K562 (cell line): ENCODE results near the gene TOMT. TPM values are rescaled to one million over a fixed set of nuclear protein-coding genes. Genes with fewer than 3 reads are reported as not detected.

ENCODE experiments used
- CREB1 ChIP-seq, 2 experiments: sonication (generic) in 1 of 2; formaldehyde crosslinking in 1 of 2; IDR thresholded peaks; 2 replicates each; pipeline versions ENCODE4 v1.6.1 to v1.8.0; 2012 to 2022; ENCODE audit warnings: inconsistent platforms in 1 of 2, mild to moderate bottlenecking in 1 of 2, missing genetic modification reagents in 1 of 2, moderate library complexity in 1 of 2
- DACH1 ChIP-seq: fragments of 450-650 bp; IDR thresholded peaks from 2 replicates; pipeline ENCODE4 v1.6.1; 2018; ENCODE audit not compliant: partially characterized antibody
- GTF2E2 ChIP-seq: fragments of 200-800 bp; sonication (Bioruptor generic); IDR thresholded peaks from 2 replicates; pipeline ENCODE4 v1.6.1; 2016; ENCODE audit warnings: missing genetic modification characterization, missing compliant biosample characterization
- KDM5B ChIP-seq: fragments of 200-600 bp; sonication (generic); IDR thresholded peaks from 2 replicates; pipeline ENCODE4 v1.6.1; 2012; ENCODE audit warnings: low read depth, mild to moderate bottlenecking, moderate library complexity, low read length, control low read depth, inconsistent platforms; ENCODE audit not compliant: insufficient replicate concordance
- L3MBTL2 ChIP-seq: fragments of 450-650 bp; IDR thresholded peaks from 2 replicates; pipeline ENCODE4 v1.6.1; 2016; ENCODE audit warnings: mild to moderate bottlenecking, moderate library complexity
- RAD21 ChIP-seq, 2 experiments: fragments of 250-450 bp in 1 of 2; fragments of 450-650 bp in 1 of 2; sonication (Bioruptor Pico) in 1 of 2; formaldehyde crosslinking in 1 of 2; IDR thresholded peaks in 1 of 2; conservative IDR thresholded peaks in 1 of 2; 2 replicates each; pipeline versions ENCODE4 v1.4.0 to v1.8.0; 2020 to 2022; ENCODE audit warnings: mild to moderate bottlenecking in 2 of 2, moderate library complexity in 1 of 2
- RBBP5 ChIP-seq: fragments of 200-600 bp; sonication (generic); IDR thresholded peaks from 2 replicates; pipeline ENCODE4 v1.6.1; 2012; ENCODE audit warnings: borderline replicate concordance, mild to moderate bottlenecking, low read length, control low read depth, inconsistent platforms; ENCODE audit not compliant: insufficient read depth, poor library complexity, severe bottlenecking
- RBM17 ChIP-seq: fragments of 200-400 bp; formaldehyde crosslinking; IDR thresholded peaks from 2 replicates; pipeline ENCODE4 v1.6.1; 2017; ENCODE audit warnings: low read depth, mild to moderate bottlenecking, low read length, borderline replicate concordance
- RBM22 ChIP-seq: fragments of 200-400 bp; formaldehyde crosslinking; IDR thresholded peaks from 2 replicates; pipeline ENCODE4 v1.6.1; 2018; ENCODE audit warnings: low read length, low read depth; ENCODE audit not compliant: poor library complexity, severe bottlenecking
- ZNF143 ChIP-seq: sonication (generic); formaldehyde crosslinking; IDR thresholded peaks from 2 replicates; pipeline ENCODE4 v1.9.0; 2022; ENCODE audit warnings: mild to moderate bottlenecking, missing genetic modification reagents
- ZNF766 ChIP-seq: fragments of 200-800 bp; sonication (Bioruptor generic); conservative IDR thresholded peaks from 2 replicates; pipeline ENCODE4 v1.6.1; 2016; ENCODE audit warnings: missing genetic modification characterization, missing compliant biosample characterization
- polyA plus RNA-seq, 8 experiments: library from polyadenylated mRNA; depleted of rRNA in 4 of 8; stranded (reverse) in 5 of 8; unstranded in 3 of 8; fragments of >200 nt; fragmentation: Nextera tagmentation in 2 of 8; fragmentation: Illumina TruSeq in 1 of 8; extraction: Ambion mirVana in 2 of 8; extraction: Trizol in 1 of 8; gene quantifications; 2 replicates each; pipeline versions ENCODE4 v1.2.1 to v1.2.3, GENCODE V29; 2011 to 2014; ENCODE audit warnings: inconsistent platforms in 1 of 8, missing spikeins in 1 of 8
- total RNA-seq, 7 experiments: library from RNA; depleted of rRNA in 6 of 7; stranded (reverse); fragments of >200 nt in 6 of 7; fragmentation: Illumina TruSeq in 2 of 7; extraction: Trizol in 2 of 7; gene quantifications; 2 replicates each; pipeline versions ENCODE4 v1.2.1 to v1.2.3, GENCODE V29; 2011 to 2021; ENCODE audit warnings: low replicate concordance in 1 of 7
- TF ChIP-seq, protein P1 (sequence below): fragments of 450-650 bp; IDR thresholded peaks from 2 replicates; pipeline ENCODE4 v1.6.1; 2016; ENCODE audit warnings: low read depth
- TF ChIP-seq, protein P2 (sequence below), 2 experiments: fragments of 250-450 bp in 1 of 2; fragments of 450-650 bp in 1 of 2; sonication (Bioruptor Pico) in 1 of 2; IDR thresholded peaks; 2 replicates each; pipeline versions ENCODE4 v1.6.1 to v1.8.0; 2016 to 2021; ENCODE audit warnings: mild to moderate bottlenecking in 2 of 2, moderate library complexity in 2 of 2, missing compliant biosample characterization in 1 of 2, missing genetic modification characterization in 1 of 2
- TF ChIP-seq, protein P3 (sequence below), 2 experiments: fragments of 200-800 bp in 1 of 2; sonication (Bioruptor generic) in 1 of 2; sonication (generic) in 1 of 2; formaldehyde crosslinking in 1 of 2; IDR thresholded peaks in 1 of 2; conservative IDR thresholded peaks in 1 of 2; 2 replicates each; pipeline versions ENCODE4 v1.5.0 to v1.6.1; 2016 to 2020; ENCODE audit warnings: missing compliant biosample characterization in 1 of 2, missing genetic modification characterization in 1 of 2, missing genetic modification reagents in 1 of 2

The TOMT gene
- total and polyA plus RNA-seq, 9 of the 15 experiments (the other 6 are each of a cell fraction or from before 2014, with no cell fraction given) = not detected

DNA sequence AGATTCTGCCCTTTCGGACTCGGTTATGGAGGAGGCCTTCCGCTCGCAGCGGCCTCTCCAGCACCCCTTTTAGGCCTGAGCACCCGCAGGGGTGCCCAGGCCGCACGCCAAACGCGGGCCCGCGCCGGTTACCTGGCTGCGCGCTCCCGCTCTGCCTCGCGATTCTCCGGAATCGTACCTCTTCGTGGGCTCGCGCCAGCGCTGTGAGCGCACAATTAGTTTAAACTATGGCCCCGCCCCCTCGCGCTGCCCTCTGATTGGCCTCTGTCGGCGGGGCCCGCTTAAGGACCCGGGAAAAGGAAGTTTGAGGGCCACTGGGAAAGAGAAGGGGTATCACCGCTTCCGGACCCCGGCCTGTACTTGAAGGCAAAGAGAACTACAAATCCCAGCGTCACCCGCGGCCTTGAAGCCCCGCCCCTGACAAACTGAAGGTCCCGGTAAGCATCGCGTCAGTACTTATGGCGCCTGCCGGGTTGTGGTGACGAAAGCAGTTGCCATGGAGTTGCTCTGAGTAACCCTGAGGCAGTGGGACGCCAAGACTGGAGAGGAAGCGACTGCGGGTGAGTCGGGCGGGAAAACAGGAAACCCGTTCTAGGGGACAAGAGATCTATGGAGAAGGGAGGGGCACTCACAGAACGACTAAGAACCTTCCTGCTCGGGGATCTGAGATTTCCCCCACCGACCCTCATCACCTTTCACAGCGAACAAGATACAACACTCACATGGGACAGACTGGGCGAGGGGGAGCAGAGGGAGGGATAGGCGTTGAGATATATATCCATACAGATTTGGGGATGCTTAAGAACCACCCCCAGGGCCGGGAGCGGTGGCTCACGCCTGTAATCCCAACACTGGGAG lies 25.2 kb upstream of the TOMT start, which contains the start of the genes LRRC51 and NUMA1 (continued):
- TF ChIP-seq RBM22 (peak; percentile 93), RAD21 (CRISPR knock-in tag; conservative IDR thresholded peaks at IDR 0.05 in 1 of 2, IDR thresholded peaks at IDR 0.05 in 1 of 2) (0 out of 4 replicates have a peak, but pooled peaks of 1 of the 2 experiments have one; percentile 7), DACH1 (no peak), GTF2E2 (tag) (0 out of 2 replicates have a peak, but pooled peaks have one; percentile 4), L3MBTL2 (peak; percentile 55), RBBP5 (peak; percentile 57), RBM17 (no peak), CREB1 (IDR thresholded peaks at IDR 0.05) (peak; percentile 96), CREB1 (CRISPR knock-in tag; IDR thresholded peaks at IDR 0.05) (peak; percentile 96), ZNF766 (CRISPR knock-in tag) (peak; percentile 59; the same call in 1 of the 2 replicates), KDM5B (peak; percentile 63), ZNF143 (CRISPR knock-in tag) (peak; percentile 93)
- TF ChIP-seq, protein P1, sequence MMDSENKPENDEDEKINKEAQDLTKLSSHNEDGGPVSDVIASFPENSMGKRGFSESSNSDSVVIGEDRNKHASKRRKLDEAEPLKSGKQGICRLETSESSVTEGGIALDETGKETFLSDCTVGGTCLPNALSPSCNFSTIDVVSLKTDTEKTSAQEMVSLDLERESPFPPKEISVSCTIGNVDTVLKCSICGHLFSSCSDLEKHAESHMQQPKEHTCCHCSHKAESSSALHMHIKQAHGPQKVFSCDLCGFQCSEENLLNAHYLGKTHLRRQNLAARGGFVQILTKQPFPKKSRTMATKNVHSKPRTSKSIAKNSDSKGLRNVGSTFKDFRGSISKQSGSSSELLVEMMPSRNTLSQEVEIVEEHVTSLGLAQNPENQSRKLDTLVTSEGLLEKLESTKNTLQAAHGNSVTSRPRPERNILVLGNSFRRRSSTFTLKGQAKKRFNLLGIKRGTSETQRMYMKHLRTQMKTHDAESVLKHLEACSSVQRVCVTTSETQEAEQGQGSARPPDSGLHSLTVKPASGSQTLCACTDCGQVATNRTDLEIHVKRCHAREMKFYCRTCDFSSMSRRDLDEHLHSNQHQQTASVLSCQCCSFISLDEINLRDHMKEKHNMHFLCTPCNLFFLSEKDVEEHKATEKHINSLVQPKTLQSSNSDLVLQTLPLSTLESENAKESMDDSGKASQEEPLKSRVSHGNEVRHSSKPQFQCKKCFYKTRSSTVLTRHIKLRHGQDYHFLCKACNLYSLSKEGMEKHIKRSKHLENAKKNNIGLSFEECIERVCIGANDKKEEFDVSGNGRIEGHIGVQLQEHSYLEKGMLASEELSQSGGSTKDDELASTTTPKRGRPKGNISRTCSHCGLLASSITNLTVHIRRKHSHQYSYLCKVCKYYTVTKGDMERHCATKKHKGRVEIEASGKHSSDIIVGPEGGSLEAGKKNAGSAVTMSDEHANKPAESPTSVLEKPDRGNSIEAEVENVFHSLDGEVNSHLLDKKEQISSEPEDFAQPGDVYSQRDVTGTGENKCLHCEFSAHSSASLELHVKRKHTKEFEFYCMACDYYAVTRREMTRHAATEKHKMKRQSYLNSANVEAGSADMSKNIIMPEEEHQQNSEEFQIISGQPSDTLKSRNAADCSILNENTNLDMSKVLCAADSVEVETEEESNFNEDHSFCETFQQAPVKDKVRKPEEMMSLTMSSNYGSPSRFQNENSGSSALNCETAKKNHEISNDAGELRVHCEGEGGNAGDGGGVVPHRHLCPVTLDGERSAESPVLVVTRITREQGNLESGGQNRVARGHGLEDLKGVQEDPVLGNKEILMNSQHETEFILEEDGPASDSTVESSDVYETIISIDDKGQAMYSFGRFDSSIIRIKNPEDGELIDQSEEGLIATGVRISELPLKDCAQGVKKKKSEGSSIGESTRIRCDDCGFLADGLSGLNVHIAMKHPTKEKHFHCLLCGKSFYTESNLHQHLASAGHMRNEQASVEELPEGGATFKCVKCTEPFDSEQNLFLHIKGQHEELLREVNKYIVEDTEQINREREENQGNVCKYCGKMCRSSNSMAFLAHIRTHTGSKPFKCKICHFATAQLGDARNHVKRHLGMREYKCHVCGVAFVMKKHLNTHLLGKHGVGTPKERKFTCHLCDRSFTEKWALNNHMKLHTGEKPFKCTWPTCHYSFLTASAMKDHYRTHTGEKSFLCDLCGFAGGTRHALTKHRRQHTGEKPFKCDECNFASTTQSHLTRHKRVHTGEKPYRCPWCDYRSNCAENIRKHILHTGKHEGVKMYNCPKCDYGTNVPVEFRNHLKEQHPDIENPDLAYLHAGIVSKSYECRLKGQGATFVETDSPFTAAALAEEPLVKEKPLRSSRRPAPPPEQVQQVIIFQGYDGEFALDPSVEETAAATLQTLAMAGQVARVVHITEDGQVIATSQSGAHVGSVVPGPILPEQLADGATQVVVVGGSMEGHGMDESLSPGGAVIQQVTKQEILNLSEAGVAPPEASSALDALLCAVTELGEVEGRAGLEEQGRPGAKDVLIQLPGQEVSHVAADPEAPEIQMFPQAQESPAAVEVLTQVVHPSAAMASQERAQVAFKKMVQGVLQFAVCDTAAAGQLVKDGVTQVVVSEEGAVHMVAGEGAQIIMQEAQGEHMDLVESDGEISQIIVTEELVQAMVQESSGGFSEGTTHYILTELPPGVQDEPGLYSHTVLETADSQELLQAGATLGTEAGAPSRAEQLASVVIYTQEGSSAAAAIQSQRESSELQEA = no peak; the same call in 1 of the 2 replicates
- TF ChIP-seq, protein P2, sequence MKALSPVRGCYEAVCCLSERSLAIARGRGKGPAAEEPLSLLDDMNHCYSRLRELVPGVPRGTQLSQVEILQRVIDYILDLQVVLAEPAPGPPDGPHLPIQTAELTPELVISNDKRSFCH (CRISPR knock-in tag; IDR thresholded peaks at IDR 0.05) = no peak
- TF ChIP-seq, protein P2 (tag; IDR thresholded peaks at IDR 0.05) = no peak; the same call in 1 of the 2 replicates
- TF ChIP-seq, protein P3, sequence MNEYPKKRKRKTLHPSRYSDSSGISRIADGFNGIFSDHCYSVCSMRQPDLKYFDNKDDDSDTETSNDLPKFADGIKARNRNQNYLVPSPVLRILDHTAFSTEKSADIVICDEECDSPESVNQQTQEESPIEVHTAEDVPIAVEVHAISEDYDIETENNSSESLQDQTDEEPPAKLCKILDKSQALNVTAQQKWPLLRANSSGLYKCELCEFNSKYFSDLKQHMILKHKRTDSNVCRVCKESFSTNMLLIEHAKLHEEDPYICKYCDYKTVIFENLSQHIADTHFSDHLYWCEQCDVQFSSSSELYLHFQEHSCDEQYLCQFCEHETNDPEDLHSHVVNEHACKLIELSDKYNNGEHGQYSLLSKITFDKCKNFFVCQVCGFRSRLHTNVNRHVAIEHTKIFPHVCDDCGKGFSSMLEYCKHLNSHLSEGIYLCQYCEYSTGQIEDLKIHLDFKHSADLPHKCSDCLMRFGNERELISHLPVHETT (CRISPR knock-in tag; conservative IDR thresholded peaks at IDR 0.05 in 1 of 2, IDR thresholded peaks at IDR 0.05 in 1 of 2) = 0 out of 4 replicates have a peak, but pooled peaks of 1 of the 2 experiments have one; percentile 45
